HG03442 (cell line): ENCODE data around the gene CRYGC.

Source experiments
- ATAC-seq: cut with Tn5 transposase; IDR thresholded peaks from one replicate; pipeline ENCODE4 v1.9.1; 2021; ENCODE audit warnings: mild to moderate bottlenecking, moderate library complexity; ENCODE audit not compliant: unreplicated experiment

The CRYGC gene

GRCh38 chr2:208129744-208130711, at the start of gene CRYGC:
Gene CRYGC, minus strand, starts transcription at chr2:208129828. Its CDS starts 36 bp downstream, at chr2:208129792.
- no peak for ATAC-seq

GRCh38 chr2:208179028-208179609, 49.5 kb upstream of the CRYGC start:
- no peak for ATAC-seq

- ATAC-seq, result no peak
Observed at GRCh38 chr2:208175840-208176153, 46.2 kb upstream of the CRYGC start.

GRCh38 chr2:208175069-208175839, 45.6 kb upstream of the CRYGC start:
- ATAC-seq, result peak; percentile 98

GRCh38 chr2:208174144-208174543, 44.5 kb upstream of the CRYGC start:
- ATAC-seq, result no peak

GRCh38 chr2:208172125-208172524, 42.5 kb upstream of the CRYGC start:
- no peak for ATAC-seq

- ATAC-seq, result no peak
Observed at GRCh38 chr2:208164951-208165755, 35.5 kb upstream of the CRYGC start.

GRCh38 chr2:208163489-208163888, 33.9 kb upstream of the CRYGC start, which contains the start of gene CRYGA:
Gene CRYGA, minus strand, starts transcription at chr2:208163589. Its CDS starts 33 bp downstream, at chr2:208163556.
- no peak for ATAC-seq

- ATAC-seq, result no peak
Observed at GRCh38 chr2:208156439-208156838, 26.8 kb upstream of the CRYGC start.

GRCh38 chr2:208153156-208153555, 23.5 kb upstream of the CRYGC start:
- no peak for ATAC-seq

- ATAC-seq, result no peak
Observed at GRCh38 chr2:208150956-208151355, 21.3 kb upstream of the CRYGC start.

GRCh38 chr2:208150094-208150493, 20.5 kb upstream of the CRYGC start:
- no peak for ATAC-seq

GRCh38 chr2:208148803-208149202, 19.2 kb upstream of the CRYGC start:
- ATAC-seq, result no peak

GRCh38 chr2:208147759-208148158, 18.1 kb upstream of the CRYGC start:
- ATAC-seq, result no peak

GRCh38 chr2:208147008-208147407, 17.4 kb upstream of the CRYGC start:
- ATAC-seq, result no peak

- no peak for ATAC-seq
Observed at GRCh38 chr2:208146006-208146405, 16.4 kb upstream of the CRYGC start, which contains the start of gene CRYGB. Gene CRYGB, minus strand, starts transcription at chr2:208146158. Its CDS starts 38 bp downstream, at chr2:208146120.

GRCh38 chr2:208142925-208143799, 13.5 kb upstream of the CRYGC start:
- no peak for ATAC-seq

GRCh38 chr2:208142240-208142924, 12.8 kb upstream of the CRYGC start:
- no peak for ATAC-seq

- ATAC-seq, result no peak
Observed at GRCh38 chr2:208139447-208139846, 9.8 kb upstream of the CRYGC start.
